HepG2 (cell line): ENCODE measurements around the gene ICAM3. TPM values are rescaled to one million over a fixed set of nuclear protein-coding genes. Genes with fewer than 3 reads are reported as not detected.

ENCODE experiments used
- KDM4B ChIP-seq: sonication (generic); formaldehyde crosslinking; IDR thresholded peaks from 2 replicates; pipeline ENCODE4 v1.4.0; 2020; ENCODE audit warnings: missing genetic modification reagents
- MBD4 ChIP-seq: IDR thresholded peaks from 2 replicates; pipeline ENCODE4 v1.6.1; 2012; ENCODE audit warnings: low read length, inconsistent platforms, borderline replicate concordance
- MEIS2 ChIP-seq: sonication (generic); formaldehyde crosslinking; IDR thresholded peaks from 2 replicates; pipeline ENCODE4 v1.9.0; 2021; ENCODE audit warnings: mild to moderate bottlenecking, missing genetic modification reagents
- NR2C2 ChIP-seq: sonication (generic); formaldehyde crosslinking; IDR thresholded peaks from 2 replicates; pipeline ENCODE4 v1.4.0; 2020; ENCODE audit warnings: missing genetic modification reagents, mild to moderate bottlenecking, moderate library complexity, borderline replicate concordance
- NR2F6 ChIP-seq, 2 experiments: IDR thresholded peaks; 2 replicates each; pipeline ENCODE4 v1.6.1; 2016; ENCODE audit warnings: antibody characterized with exemption in 1 of 2, mild to moderate bottlenecking in 1 of 2
- PITX1 ChIP-seq: sonication (generic); formaldehyde crosslinking; IDR thresholded peaks from 2 replicates; pipeline ENCODE4 v1.5.1; 2020; ENCODE audit warnings: mild to moderate bottlenecking, missing genetic modification reagents
- SMAD3 ChIP-seq: sonication (generic); formaldehyde crosslinking; IDR thresholded peaks from 2 replicates; pipeline ENCODE4 v1.4.0; 2020; ENCODE audit warnings: missing genetic modification reagents
- SP2 ChIP-seq: sonication (generic); formaldehyde crosslinking; IDR thresholded peaks from 2 replicates; pipeline ENCODE4 v1.5.1; 2020; ENCODE audit warnings: mild to moderate bottlenecking, missing genetic modification reagents
- TEAD2 ChIP-seq: sonication (generic); formaldehyde crosslinking; IDR thresholded peaks from 2 replicates; pipeline ENCODE4 v1.9.0; 2021; ENCODE audit warnings: missing genetic modification reagents
- TGIF2 ChIP-seq: IDR thresholded peaks from 2 replicates; pipeline ENCODE4 v1.6.1; 2016; ENCODE audit warnings: control low read depth, missing compliant biosample characterization
- ZMAT3 ChIP-seq: sonication (generic); formaldehyde crosslinking; conservative IDR thresholded peaks from 2 replicates; pipeline ENCODE4 v1.7.0; 2021; ENCODE audit warnings: missing genetic modification reagents
- ZNF224 ChIP-seq: sonication (generic); formaldehyde crosslinking; IDR thresholded peaks from 2 replicates; pipeline ENCODE4 v1.5.0; 2020; ENCODE audit warnings: mild to moderate bottlenecking, missing genetic modification reagents
- ZNF260 ChIP-seq: sonication (generic); formaldehyde crosslinking; IDR thresholded peaks from 2 replicates; pipeline ENCODE4 v1.4.0; 2020; ENCODE audit warnings: missing genetic modification reagents, low read depth, mild to moderate bottlenecking, borderline replicate concordance
- ZNF563 ChIP-seq: sonication (generic); formaldehyde crosslinking; IDR thresholded peaks from 2 replicates; pipeline ENCODE4 v1.8.0; 2022; ENCODE audit warnings: mild to moderate bottlenecking, moderate library complexity, missing genetic modification reagents
- ZSCAN31 ChIP-seq: sonication (generic); formaldehyde crosslinking; IDR thresholded peaks from 2 replicates; pipeline ENCODE4 v1.5.0; 2020; ENCODE audit warnings: low read depth, mild to moderate bottlenecking, missing genetic modification reagents
- polyA plus RNA-seq, 8 experiments: library from polyadenylated mRNA; depleted of rRNA in 3 of 8; stranded (reverse) in 7 of 8; unstranded in 1 of 8; fragments of >200 nt; fragmentation: Illumina TruSeq in 4 of 8; extraction: Trizol in 4 of 8; gene quantifications; 2 replicates each; pipeline versions ENCODE4 v1.2.1 to v1.2.3, GENCODE V29; 2011 to 2016; ENCODE audit warnings: low read depth in 4 of 8, missing spikeins in 1 of 8, mixed read lengths in 1 of 8; ENCODE audit not compliant: insufficient read depth in 1 of 8
- total RNA-seq, 5 experiments: library from RNA; depleted of rRNA; stranded (reverse); fragments of >200 nt; fragmentation: Illumina TruSeq; extraction: Trizol; gene quantifications; 2 replicates each; pipeline ENCODE4 v1.2.3, GENCODE V29; 2016; ENCODE audit warnings: low read depth in 1 of 5
- TF ChIP-seq, protein P1 (sequence below): sonication (generic); formaldehyde crosslinking; IDR thresholded peaks from 2 replicates; pipeline ENCODE4 v1.4.0; 2020; ENCODE audit warnings: mild to moderate bottlenecking, missing genetic modification reagents
- TF ChIP-seq, protein P2 (sequence below): sonication (generic); formaldehyde crosslinking; IDR thresholded peaks from 2 replicates; pipeline ENCODE4 v1.4.0; 2020; ENCODE audit warnings: mild to moderate bottlenecking, missing genetic modification reagents
- TF ChIP-seq, protein P3 (sequence below): sonication (generic); formaldehyde crosslinking; IDR thresholded peaks from 2 replicates; pipeline ENCODE4 v1.4.0; 2020; ENCODE audit warnings: missing genetic modification reagents
- TF ChIP-seq, protein P4 (sequence below): sonication (generic); formaldehyde crosslinking; IDR thresholded peaks from 2 replicates; pipeline ENCODE4 v1.5.0; 2020; ENCODE audit warnings: missing genetic modification reagents, mild to moderate bottlenecking, borderline replicate concordance
- TF ChIP-seq, protein P5 (sequence below): sonication (generic); formaldehyde crosslinking; IDR thresholded peaks from 2 replicates; pipeline ENCODE4 v1.4.0; 2020; ENCODE audit warnings: mild to moderate bottlenecking, missing genetic modification reagents
- TF ChIP-seq, protein P6 (sequence below): sonication (generic); formaldehyde crosslinking; conservative IDR thresholded peaks from 2 replicates; pipeline ENCODE4 v1.8.0; 2022; ENCODE audit warnings: low read depth, missing genetic modification reagents
- TF ChIP-seq, protein P7 (sequence below): sonication (generic); formaldehyde crosslinking; IDR thresholded peaks from 2 replicates; pipeline ENCODE4 v1.4.0; 2020; ENCODE audit warnings: mild to moderate bottlenecking, missing genetic modification reagents, borderline replicate concordance

The ICAM3 gene
- total and polyA plus RNA-seq, 2 of the 13 experiments (the other 11 are each of a cell fraction or from before 2014, with no cell fraction given): 14.1 to 21.0 TPM

DNA sequence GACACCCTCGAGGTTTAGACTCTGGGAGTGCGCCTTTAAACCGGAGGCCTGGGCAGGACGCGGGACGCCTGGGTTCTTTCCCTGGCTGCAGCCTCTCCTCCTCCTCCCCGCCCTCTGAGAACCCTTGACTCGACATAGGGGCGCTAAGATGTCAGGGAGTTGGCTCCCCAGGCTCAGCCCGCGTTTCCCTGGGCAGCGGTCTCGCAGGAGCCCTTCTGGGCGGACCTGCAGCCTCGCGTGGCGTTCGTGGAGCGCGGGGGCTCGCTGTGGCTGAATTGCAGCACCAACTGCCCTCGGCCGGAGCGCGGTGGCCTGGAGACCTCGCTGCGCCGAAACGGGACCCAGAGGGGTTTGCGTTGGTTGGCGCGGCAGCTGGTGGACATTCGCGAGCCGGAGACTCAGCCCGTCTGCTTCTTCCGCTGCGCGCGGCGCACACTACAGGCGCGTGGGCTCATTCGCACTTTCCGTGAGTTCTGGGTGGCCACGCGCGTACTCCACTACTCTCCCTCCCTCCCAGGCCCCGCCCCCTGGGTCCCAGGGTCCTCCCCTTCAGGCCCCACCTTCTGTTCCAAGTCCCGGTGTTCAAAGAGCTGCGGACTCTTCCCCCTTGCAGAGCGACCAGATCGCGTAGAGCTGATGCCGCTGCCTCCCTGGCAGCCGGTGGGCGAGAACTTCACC, 48.4 kb downstream of the ICAM3 start (continued):
- TF ChIP-seq, protein P1, sequence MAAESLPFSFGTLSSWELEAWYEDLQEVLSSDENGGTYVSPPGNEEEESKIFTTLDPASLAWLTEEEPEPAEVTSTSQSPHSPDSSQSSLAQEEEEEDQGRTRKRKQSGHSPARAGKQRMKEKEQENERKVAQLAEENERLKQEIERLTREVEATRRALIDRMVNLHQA (CRISPR knock-in tag): no peak
- TF ChIP-seq SMAD3 (CRISPR knock-in tag) (no peak), TGIF2 (no peak), ZNF563 (CRISPR knock-in tag) (no peak), TEAD2 (no peak), ZMAT3 (CRISPR knock-in tag) (no peak), ZSCAN31 (no peak), MBD4 (no peak), MEIS2 (CRISPR knock-in tag) (no peak), KDM4B (CRISPR knock-in tag) (no peak), NR2F6 (IDR thresholded peaks at IDR 0.05) (no peak), NR2F6 (CRISPR knock-in tag; IDR thresholded peaks at IDR 0.05) (no peak), SP2 (CRISPR knock-in tag) (0 out of 2 replicates have a peak, but pooled peaks have one; percentile 28), ZNF224 (no peak), ZNF260 (CRISPR knock-in tag) (no peak), PITX1 (no peak), NR2C2 (CRISPR knock-in tag) (no peak)
- TF ChIP-seq, protein P2, sequence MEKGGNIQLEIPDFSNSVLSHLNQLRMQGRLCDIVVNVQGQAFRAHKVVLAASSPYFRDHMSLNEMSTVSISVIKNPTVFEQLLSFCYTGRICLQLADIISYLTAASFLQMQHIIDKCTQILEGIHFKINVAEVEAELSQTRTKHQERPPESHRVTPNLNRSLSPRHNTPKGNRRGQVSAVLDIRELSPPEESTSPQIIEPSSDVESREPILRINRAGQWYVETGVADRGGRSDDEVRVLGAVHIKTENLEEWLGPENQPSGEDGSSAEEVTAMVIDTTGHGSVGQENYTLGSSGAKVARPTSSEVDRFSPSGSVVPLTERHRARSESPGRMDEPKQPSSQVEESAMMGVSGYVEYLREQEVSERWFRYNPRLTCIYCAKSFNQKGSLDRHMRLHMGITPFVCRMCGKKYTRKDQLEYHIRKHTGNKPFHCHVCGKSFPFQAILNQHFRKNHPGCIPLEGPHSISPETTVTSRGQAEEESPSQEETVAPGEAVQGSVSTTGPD: no peak
- TF ChIP-seq, protein P3, sequence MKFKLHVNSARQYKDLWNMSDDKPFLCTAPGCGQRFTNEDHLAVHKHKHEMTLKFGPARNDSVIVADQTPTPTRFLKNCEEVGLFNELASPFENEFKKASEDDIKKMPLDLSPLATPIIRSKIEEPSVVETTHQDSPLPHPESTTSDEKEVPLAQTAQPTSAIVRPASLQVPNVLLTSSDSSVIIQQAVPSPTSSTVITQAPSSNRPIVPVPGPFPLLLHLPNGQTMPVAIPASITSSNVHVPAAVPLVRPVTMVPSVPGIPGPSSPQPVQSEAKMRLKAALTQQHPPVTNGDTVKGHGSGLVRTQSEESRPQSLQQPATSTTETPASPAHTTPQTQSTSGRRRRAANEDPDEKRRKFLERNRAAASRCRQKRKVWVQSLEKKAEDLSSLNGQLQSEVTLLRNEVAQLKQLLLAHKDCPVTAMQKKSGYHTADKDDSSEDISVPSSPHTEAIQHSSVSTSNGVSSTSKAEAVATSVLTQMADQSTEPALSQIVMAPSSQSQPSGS (CRISPR knock-in tag): no peak
- TF ChIP-seq, protein P4, sequence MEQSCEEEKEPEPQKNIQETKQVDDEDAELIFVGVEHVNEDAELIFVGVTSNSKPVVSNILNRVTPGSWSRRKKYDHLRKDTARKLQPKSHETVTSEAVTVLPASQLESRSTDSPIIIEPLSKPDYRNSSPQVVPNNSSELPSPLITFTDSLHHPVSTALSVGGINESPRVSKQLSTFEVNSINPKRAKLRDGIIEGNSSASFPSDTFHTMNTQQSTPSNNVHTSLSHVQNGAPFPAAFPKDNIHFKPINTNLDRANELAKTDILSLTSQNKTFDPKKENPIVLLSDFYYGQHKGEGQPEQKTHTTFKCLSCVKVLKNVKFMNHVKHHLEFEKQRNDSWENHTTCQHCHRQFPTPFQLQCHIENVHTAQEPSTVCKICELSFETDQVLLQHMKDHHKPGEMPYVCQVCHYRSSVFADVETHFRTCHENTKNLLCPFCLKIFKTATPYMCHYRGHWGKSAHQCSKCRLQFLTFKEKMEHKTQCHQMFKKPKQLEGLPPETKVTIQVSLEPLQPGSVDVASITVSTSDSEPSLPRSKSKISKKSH (CRISPR knock-in tag): no peak
- TF ChIP-seq, protein P5, sequence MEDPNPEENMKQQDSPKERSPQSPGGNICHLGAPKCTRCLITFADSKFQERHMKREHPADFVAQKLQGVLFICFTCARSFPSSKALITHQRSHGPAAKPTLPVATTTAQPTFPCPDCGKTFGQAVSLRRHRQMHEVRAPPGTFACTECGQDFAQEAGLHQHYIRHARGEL: no peak
- TF ChIP-seq, protein P6, sequence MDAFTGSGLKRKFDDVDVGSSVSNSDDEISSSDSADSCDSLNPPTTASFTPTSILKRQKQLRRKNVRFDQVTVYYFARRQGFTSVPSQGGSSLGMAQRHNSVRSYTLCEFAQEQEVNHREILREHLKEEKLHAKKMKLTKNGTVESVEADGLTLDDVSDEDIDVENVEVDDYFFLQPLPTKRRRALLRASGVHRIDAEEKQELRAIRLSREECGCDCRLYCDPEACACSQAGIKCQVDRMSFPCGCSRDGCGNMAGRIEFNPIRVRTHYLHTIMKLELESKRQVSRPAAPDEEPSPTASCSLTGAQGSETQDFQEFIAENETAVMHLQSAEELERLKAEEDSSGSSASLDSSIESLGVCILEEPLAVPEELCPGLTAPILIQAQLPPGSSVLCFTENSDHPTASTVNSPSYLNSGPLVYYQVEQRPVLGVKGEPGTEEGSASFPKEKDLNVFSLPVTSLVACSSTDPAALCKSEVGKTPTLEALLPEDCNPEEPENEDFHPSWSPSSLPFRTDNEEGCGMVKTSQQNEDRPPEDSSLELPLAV (CRISPR knock-in tag): no peak
- TF ChIP-seq, protein P7, sequence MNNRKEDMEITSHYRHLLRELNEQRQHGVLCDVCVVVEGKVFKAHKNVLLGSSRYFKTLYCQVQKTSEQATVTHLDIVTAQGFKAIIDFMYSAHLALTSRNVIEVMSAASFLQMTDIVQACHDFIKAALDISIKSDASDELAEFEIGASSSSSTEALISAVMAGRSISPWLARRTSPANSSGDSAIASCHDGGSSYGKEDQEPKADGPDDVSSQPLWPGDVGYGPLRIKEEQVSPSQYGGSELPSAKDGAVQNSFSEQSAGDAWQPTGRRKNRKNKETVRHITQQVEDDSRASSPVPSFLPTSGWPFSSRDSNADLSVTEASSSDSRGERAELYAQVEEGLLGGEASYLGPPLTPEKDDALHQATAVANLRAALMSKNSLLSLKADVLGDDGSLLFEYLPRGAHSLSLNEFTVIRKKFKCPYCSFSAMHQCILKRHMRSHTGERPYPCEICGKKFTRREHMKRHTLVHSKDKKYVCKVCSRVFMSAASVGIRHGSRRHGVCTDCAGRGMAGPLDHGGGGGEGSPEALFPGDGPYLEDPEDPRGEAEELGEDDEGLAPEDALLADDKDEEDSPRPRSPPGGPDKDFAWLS (CRISPR knock-in tag): no peak
